Activated CD4-positive, alpha-beta T cell treated with anti-CD3 and anti-CD28 coated beads, Interleukin-2, amount 50 U/mL, for 1 hour (primary cell): Measurements from ENCODE around the gene SLC34A1.
"Not testable (repeated sequence)": the region's sequence is repeated elsewhere in the genome, so short reads cannot be mapped to it uniquely, and the experiment has no call there.

Source experiments
- DNase-seq: peaks from one replicate; pipeline ENCODE4 v3.0.0-alpha.2; 2020

Gene SLC34A1

GRCh38 chr5:177369645-177370440, 14.4 kb upstream of the SLC34A1 start:
- no peak for DNase-seq

DNA sequence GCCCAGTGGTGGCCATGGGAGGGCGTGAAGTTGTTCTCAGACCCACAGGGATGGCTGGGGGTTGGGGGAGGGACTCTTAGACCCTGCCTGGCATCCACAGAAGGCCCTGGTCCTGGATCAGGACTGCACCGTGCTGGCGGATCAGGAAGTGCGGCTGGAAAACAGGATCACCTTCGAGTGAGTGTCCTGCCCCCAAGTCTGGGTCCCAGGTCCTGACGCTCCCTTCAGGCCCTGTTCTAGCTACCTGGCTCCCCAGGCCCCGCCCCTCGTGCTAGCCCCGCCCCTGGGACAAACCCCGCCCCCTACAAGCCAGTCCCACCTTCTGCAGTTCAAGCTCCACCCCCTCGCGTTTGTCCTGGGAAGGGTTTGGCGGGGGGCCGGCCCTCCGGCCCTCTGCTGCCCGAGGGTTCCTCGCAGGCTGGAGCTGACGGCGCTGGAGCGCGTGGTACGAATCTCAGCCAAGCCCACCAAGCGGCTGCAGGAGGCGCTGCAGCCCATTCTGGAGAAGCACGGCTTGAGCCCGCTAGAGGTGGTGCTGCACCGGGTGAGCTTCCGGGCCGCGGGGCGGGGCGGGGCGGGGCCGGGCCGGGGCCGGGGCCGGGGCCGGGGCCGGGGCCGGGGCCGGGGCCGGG, 13.6 kb upstream of the SLC34A1 start:
- peak; percentile 51 for DNase-seq

DNA sequence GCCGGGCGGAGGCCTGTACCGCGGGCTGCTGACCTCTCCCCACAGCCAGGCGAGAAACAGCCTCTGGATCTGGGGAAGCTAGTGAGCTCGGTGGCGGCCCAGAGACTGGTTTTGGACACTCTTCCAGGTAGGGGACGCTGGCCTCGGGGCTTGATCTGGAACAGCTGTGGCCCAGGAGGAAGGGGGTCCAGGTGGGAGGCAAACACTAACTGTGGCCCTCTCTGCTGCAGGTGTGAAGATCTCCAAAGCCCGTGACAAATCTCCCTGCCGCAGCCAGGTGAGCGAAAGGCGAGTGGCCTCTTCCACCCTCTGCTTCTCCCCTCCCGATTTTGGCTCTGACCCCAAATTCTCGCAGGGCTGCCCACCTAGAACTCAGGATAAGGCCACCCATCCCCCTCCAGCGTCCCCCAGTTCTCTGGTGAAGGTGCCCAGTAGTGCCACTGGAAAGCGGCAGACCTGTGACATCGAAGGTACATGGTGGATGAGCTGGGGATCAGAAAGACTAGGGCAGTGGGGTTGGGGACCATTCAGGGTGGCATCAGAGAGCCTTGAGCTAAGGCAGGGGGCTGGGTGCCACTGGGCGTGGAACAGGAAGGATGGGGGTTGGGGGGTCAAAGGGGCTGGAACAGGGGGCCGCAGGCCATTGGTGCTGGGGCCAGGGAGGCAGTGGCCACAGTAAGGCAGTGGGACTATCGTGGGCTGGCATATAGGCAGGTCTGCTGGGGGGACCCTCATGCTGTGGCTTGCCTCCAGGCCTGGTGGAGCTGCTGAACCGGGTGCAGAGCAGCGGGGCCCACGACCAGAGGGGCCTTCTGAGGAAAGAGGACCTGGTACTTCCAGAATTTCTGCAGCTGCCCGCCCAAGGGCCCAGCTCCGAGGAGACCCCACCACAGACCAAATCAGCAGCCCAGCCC, 12.9 kb upstream of the SLC34A1 start:
- DNase-seq = no peak

DNA sequence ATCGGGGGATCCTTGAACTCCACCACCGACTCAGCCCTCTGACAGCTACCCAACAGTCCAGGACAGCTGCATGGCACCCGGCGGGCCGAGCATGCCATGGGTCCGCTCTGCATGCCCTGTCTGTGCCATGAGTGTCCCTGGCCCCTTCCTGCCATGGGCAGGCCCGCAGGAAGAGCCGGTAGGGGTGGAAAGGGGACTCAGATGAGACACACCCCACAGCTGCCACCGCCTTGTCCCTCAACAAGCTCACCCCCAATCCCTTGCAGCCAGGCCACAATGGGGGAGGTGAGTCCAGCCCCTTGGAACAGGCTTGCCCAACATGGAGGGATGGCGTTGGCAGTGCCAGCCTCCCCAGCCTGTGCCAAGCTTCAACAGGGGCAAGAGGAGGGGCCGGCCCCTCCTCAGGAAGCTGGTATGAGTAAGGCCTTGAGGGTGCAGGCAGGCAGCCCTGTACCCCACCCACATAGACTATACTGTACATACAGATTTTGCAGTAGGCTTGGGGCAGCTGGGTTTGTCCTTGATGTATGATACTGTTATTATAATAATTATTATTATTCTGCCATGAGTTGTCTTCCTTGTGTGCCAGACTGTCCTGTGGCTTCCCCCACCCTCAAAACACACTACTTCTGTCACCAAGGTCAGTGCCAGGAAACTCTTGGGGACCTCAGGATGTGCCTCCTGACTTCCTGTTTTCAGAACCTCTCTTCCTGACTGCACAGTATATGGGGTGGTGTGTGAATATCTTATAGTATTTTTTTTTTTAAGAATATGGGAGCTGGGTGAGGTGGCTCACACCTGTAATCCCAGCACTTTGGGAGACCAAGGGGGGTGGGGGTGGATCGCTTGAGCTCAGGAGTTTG, 12.0 kb upstream of the SLC34A1 start:
- peak; percentile 32 for DNase-seq

DNA sequence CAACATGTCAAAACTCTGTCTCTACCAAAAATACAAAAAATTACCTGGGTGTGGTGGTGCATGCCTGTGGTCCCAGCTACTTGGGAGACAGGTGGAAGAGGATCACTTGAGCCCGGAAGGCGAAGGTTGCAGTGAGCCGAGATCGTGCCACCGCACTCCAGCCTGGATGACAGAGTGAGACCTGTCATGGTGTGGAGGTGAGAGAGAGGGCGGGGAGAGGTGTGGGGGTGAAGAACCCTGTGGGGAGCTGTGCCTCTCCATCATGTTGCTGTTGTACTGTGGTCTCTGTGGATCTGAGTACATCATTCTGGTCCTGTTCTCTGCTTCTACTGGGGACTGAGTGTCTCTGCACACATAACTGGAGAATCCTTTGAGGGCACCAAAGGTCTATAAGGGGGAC, 11.3 kb upstream of the SLC34A1 start:
- DNase-seq = no peak

- DNase-seq = no peak
Measured at GRCh38 chr5:177373806-177374205, 10.4 kb upstream of the SLC34A1 start.

GRCh38 chr5:177374211-177374610, 10.0 kb upstream of the SLC34A1 start:
- no peak for DNase-seq

- DNase-seq = not testable (repeated sequence)
Measured at GRCh38 chr5:177375516-177375915, 8.7 kb upstream of the SLC34A1 start.

DNA sequence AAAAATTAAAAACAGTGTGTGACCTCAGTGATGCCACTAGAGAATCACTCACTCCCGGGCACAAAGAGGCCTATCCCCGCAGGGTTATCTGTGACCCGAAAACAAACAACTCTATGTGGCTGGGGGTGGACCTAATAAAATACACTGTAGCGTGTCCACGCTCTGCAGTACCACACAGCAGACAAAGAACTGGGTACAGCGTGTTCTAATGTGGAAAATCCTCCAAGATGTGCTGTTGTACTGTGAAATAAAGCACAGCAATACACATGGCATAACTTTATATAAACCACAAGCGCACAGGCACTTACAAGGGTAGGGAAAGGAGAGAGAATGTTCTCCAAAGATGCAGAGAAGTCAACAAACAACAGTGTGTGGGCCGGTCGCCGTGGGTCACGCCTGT, 8.1 kb upstream of the SLC34A1 start:
- DNase-seq = no peak

DNA sequence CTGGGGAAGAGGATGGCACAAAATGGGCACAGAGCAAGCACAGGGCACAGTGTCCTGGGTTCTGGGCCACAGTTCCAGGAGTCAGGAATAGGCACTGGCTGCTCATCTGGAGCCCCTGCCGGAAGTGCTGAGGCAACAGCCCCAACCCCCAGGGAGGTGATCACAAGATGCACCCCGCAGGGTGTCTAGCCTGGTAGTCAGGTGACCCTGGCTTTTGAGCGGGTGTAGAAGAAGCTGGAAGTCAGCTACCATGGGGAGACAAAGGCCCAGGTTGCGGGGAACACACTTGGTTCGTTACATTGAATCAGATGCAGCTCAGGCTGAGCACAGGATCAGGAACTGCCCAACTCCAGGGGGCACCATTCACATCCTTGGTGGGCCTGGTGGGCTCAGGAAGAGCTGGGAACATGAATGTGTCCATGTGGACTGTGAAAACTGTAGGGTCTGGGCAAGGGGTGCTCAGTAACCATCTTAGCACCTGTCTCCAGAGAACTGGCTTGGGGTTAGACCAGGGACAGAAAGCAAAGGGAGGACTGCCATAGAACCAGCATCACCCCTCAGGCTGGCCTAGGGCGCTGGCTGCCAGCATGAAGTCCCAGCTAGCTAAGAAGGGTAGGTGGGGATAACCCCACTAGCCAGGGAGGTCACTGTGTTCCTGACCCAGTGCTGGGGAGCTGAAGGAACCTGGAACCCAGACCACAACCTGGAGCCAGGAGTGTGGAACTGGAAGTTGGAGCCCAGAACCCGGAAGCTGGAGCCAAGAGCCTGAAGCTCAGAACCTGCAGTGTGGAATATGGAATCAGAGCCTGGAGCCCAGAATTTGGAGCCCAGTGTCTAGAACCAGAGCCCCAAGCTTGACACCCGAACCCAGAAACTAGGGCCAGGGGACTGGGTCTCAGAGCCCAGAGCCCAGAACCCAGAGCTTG, 6.1 kb upstream of the SLC34A1 start:
- no peak for DNase-seq

DNA sequence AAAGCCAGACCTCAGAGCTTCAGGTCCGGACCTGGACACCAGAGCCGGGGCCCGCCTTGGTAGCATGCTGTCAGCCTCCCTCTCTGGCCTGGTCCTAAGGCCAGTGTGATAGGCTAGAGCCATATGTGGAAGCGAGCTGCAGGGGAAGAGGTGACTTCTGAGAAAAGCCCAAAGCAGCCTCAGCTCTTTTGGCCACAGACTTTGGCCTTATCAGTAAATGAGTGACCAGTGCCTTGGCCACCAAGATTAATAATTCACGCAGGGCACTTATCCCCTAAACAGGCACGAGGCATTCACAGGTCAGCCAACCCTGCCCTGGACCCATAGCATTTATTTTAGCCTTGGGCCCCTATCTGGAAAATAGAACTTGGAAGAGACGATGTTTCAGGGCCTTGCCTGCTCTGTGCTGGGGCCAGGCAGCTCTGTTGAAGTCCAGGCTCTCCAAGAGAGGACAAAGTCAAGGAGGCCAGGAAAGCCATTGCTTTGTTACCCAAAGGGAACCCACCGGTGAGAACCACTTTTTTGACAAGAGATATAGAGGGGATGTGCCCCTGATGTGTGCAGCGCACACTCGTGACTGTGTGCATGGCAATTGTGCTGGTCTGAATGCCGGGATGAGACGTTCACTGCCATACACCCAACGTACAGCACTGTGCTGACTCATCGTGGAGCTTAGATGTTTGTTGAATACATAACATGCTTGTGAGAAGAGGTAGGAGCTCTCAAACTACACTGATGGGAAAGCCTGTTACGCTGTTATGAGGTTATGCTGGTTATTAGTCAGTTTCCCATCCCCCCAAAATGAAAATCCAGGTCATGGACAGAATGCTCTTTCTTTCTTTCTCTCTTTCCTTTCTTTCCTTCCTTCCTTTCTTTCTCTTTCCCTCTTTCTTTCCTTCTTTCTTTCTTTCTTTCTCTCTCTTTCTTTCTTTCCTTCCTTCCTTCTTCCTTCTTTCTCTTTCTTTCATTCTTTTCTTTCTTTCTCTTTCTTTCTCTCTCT, 5.0 kb upstream of the SLC34A1 start:
- no peak for DNase-seq

DNA sequence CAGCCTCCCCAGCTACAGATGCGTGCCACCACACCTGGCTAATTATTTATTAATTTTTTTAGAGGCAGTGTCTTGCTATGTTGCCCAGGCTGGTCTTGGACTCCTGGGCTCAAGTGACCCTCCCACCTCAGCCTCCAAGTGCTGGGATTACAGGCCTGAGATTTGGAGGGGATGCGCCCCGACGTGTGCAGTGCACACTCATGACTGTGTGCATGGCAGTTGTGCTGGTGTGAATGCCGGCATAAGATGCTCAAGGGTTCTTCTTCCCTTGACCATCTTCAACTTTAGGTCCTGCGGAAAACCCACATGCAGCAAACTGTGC, 3.5 kb upstream of the SLC34A1 start:
- DNase-seq = no peak

DNA sequence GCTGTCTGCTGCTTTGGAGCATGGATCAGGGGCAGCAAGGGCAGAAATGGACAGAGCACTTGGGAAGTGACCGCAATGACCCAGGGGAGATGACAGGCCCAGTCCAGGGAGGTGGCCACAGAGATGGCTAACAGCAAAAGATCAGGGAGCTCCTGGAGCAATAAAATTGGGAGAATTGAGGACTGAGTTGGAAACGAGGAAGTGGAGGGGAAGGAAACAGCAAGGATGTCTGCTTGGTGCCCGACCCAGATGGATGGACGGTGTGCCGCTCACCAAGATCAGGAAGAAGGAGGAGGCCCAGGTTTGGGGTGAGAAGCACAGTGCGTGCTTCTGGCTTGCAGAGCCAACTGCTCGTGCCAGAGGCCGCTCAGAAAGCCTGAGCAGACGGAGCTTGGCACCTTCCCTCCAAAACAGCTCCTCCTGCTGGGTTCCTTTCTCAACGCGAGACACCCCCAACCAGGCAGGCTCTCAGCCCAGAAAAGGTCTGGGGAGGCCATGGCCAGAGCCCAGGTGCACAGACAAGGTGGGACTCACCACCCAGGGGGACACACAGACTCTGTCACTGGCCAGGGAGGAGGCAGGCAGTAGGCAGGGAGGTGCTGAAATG, 1.7 kb upstream of the SLC34A1 start:
- DNase-seq = no peak

DNA sequence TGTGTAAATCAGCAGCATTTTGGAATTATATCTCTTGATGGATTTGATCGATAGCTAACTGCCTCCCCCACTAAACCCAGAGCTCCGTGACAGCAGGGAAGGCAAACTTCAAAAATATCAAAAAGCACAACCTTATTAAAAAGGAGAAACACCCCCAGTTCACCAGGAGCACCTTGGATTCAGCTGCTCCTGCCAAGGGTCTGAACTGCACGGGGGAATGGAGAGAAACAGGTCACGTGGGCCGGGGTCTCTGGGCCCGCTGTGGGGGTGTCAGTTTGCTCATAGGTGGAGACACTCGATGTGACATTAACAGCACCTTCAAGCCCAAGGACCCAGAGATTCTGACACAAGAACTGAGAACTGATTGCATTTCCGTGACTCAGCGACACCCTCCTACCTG, 1.1 kb upstream of the SLC34A1 start:
- DNase-seq = no peak

GRCh38 chr5:177385720-177386119, 1.5 kb downstream of the SLC34A1 start:
- DNase-seq = no peak

GRCh38 chr5:177386542-177386941, 2.3 kb downstream of the SLC34A1 start:
- no peak for DNase-seq

GRCh38 chr5:177387405-177387804, 3.2 kb downstream of the SLC34A1 start:
- DNase-seq = no peak

- DNase-seq = no peak
Measured at GRCh38 chr5:177388521-177389052, 4.4 kb downstream of the SLC34A1 start.
